ENCODE measurements around the gene SMOC2. TPM values are rescaled to one million over a fixed set of nuclear protein-coding genes. Genes with fewer than 3 reads are reported as not detected.

Gene SMOC2
- total RNA-seq, 4 donors from 2014 or later: 45.8 to 130 (median 84.0) TPM

GRCh38 chr6:168533414-168533813 lies 92.4 kb downstream of the SMOC2 start:
- 43% methylated on average over 4 of the region's 4 CpGs for WGBS
- no peaks in the 10 kb centered on the region for H3K9me3 ChIP-seq
- H3K27ac ChIP-seq (replicated peaks in 1 of 4): peak overlapping the region; percentile 6 to 90 (median 48)
- TF ChIP-seq POLR2A (IDR thresholded peaks at IDR 0.05; ENCODE audit: low read depth): no peak
- peak in 1 of 2 donors; percentile 38 for TF ChIP-seq POLR2AphosphoS5 (IDR thresholded peaks at IDR 0.05)
- TF ChIP-seq, protein P1, sequence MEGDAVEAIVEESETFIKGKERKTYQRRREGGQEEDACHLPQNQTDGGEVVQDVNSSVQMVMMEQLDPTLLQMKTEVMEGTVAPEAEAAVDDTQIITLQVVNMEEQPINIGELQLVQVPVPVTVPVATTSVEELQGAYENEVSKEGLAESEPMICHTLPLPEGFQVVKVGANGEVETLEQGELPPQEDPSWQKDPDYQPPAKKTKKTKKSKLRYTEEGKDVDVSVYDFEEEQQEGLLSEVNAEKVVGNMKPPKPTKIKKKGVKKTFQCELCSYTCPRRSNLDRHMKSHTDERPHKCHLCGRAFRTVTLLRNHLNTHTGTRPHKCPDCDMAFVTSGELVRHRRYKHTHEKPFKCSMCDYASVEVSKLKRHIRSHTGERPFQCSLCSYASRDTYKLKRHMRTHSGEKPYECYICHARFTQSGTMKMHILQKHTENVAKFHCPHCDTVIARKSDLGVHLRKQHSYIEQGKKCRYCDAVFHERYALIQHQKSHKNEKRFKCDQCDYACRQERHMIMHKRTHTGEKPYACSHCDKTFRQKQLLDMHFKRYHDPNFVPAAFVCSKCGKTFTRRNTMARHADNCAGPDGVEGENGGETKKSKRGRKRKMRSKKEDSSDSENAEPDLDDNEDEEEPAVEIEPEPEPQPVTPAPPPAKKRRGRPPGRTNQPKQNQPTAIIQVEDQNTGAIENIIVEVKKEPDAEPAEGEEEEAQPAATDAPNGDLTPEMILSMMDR (IDR thresholded peaks at IDR 0.05): no peak
- TF ChIP-seq EP300 (IDR thresholded peaks at IDR 0.05): no peak
- H3K4me3 ChIP-seq: no peak overlapping the region
- H3K27me3 ChIP-seq: no peaks in the 10 kb centered on the region
- no peaks in the 10 kb centered on the region for H3K36me3 ChIP-seq
- intact Hi-C loops (cut with DNase I): no loop called here
- DNase-seq (ENCODE audit: extremely low spot score): no peak
- peaks cover 13 to 68% (median 56%) of the 10 kb centered on the region in 4 donors for H3K4me1 ChIP-seq

DNA sequence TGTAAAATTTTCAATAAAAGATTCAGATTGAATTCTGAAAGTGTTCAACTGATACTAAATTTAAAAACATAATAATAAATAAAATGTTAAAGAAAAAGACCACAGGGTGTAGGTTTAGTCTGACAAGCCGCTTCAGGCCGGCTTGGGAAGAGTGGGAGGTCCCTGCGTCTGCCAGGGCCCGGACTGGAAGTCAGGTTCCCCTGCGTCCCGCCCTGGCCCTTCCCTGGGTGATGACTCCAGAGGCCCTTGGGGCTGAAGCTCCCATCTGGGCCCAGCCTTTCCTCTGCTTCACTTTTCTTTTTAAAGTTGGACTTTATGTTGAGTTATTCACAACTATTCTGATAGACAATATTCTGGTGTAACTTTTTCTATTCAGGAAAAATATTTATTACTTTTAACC lies 93.3 kb downstream of the SMOC2 start:
- Histone ChIP-seq H3K4me3 (no peak overlapping the region), H3K4me1 (peaks cover 12 to 68% (median 54%) of the 10 kb centered on the region in 4 donors), H3K36me3 (no peaks in the 10 kb centered on the region), H3K27me3 (no peaks in the 10 kb centered on the region), H3K27ac (replicated peaks in 1 of 4) (peak overlapping the region; percentile 30 to 90 (median 42)), H3K9me3 (no peaks in the 10 kb centered on the region)
- TF ChIP-seq POLR2AphosphoS5 (IDR thresholded peaks at IDR 0.05) (no peak), POLR2A (IDR thresholded peaks at IDR 0.05; ENCODE audit: low read depth) (no peak), EP300 (IDR thresholded peaks at IDR 0.05) (no peak)
- TF ChIP-seq, protein P1 (IDR thresholded peaks at IDR 0.05): no peak
- no peak for DNase-seq (ENCODE audit: extremely low spot score)
- intact Hi-C loops (cut with DNase I): no loop called here
- 76% methylated on average over 6 of the region's 6 CpGs for WGBS

GRCh38 chr6:168535711-168536110 lies 94.7 kb downstream of the SMOC2 start:
- Histone ChIP-seq H3K4me3 (no peak overlapping the region), H3K27ac (replicated peaks in 1 of 4) (peak overlapping the region; percentile 76 to 90 (median 80)), H3K27me3 (no peaks in the 10 kb centered on the region), H3K4me1 (peaks cover 12 to 73% (median 67%) of the 10 kb centered on the region in 4 donors), H3K9me3 (no peaks in the 10 kb centered on the region), H3K36me3 (no peaks in the 10 kb centered on the region)
- intact Hi-C loops (cut with DNase I): no loop called here
- no peak for DNase-seq (ENCODE audit: extremely low spot score)
- 95% methylated on average over 18 of the region's 22 CpGs for WGBS
- TF ChIP-seq POLR2A (IDR thresholded peaks at IDR 0.05; ENCODE audit: low read depth) (no peak), POLR2AphosphoS5 (IDR thresholded peaks at IDR 0.05) (no peak), EP300 (IDR thresholded peaks at IDR 0.05) (no peak)
- TF ChIP-seq, protein P1 (IDR thresholded peaks at IDR 0.05): no peak

GRCh38 chr6:168536196-168536595 lies 95.2 kb downstream of the SMOC2 start:
- TF ChIP-seq EP300 (IDR thresholded peaks at IDR 0.05): no peak
- TF ChIP-seq, protein P1 (IDR thresholded peaks at IDR 0.05): no peak
- no peak for TF ChIP-seq POLR2AphosphoS5 (IDR thresholded peaks at IDR 0.05)
- no peaks in the 10 kb centered on the region for H3K27me3 ChIP-seq
- WGBS: no CpG with 5 or more reads among the region's 7 CpGs
- DNase-seq (ENCODE audit: extremely low spot score): no peak
- H3K4me1 ChIP-seq: peaks cover 15 to 78% (median 72%) of the 10 kb centered on the region in 4 donors
- no peak overlapping the region for H3K4me3 ChIP-seq
- no peaks in the 10 kb centered on the region for H3K36me3 ChIP-seq
- H3K27ac ChIP-seq (replicated peaks in 1 of 4): peak overlapping the region; percentile 76 to 90 (median 80)
- intact Hi-C loops (cut with DNase I): no loop called here
- no peaks in the 10 kb centered on the region for H3K9me3 ChIP-seq
